Ascending aorta (tissue), 2 donors: ENCODE results near the gene ERCC3. TPM values are rescaled to one million over a fixed set of nuclear protein-coding genes. Genes with fewer than 3 reads are reported as not detected.

Source experiments
- DNase-seq, 2 donors: peaks; one replicate each; pipeline ENCODE4 v3.0.0-alpha.2; 2019; ENCODE audit warnings: low spot score in 2 of 2
- H3K27ac ChIP-seq, 2 donors: fragments of 200-600 bp; sonication (generic); one replicate each; pipeline ENCODE4 v1.5.1; 2016 to 2017; ENCODE audit warnings: mild to moderate bottlenecking in 1 of 2
- H3K27me3 ChIP-seq: fragments of 200-600 bp; sonication (generic); one replicate; pipeline ENCODE4 v1.5.1; 2017
- H3K36me3 ChIP-seq, 2 donors: fragments of 200-600 bp; sonication (generic); one replicate each; pipeline ENCODE4 v1.5.1; 2016
- H3K4me1 ChIP-seq, 2 donors: fragments of 200-600 bp; sonication (generic); one replicate each; pipeline ENCODE4 v1.5.1; 2016 to 2017; ENCODE audit warnings: mild to moderate bottlenecking in 1 of 2
- H3K4me3 ChIP-seq, 2 donors: fragments of 200-600 bp; sonication (generic); one replicate each; pipeline ENCODE4 v1.5.1; 2016 to 2017; ENCODE audit warnings: mild to moderate bottlenecking in 1 of 2
- H3K9me3 ChIP-seq, 2 donors: fragments of 200-600 bp; sonication (generic); one replicate each; pipeline ENCODE4 v1.5.1; 2016
- intact Hi-C: fragments of 100-400 bp; cut with DNase I; formaldehyde crosslinking; loops from one replicate; pipeline ENCODE4 v1.15.1; 2023
- total RNA-seq: library from RNA; depleted of rRNA; stranded (reverse); fragments of >200 nt; gene quantifications from one replicate; pipeline ENCODE4 v1.1.0, GENCODE V29; 2016
- TF ChIP-seq, protein P1 (sequence below), 3 experiments: fragments of 200-600 bp in 2 of 3; fragments of 450-650 bp in 1 of 3; sonication (generic) in 2 of 3; IDR thresholded peaks; one replicate each; pipeline ENCODE4 v1.5.1; 2016 to 2019; ENCODE audit warnings: antibody characterized with exemption in 3 of 3, mild to moderate bottlenecking in 1 of 3, moderate library complexity in 1 of 3

The ERCC3 gene
- total RNA-seq, 1 donor from 2014 or later: 35.3 TPM

DNA sequence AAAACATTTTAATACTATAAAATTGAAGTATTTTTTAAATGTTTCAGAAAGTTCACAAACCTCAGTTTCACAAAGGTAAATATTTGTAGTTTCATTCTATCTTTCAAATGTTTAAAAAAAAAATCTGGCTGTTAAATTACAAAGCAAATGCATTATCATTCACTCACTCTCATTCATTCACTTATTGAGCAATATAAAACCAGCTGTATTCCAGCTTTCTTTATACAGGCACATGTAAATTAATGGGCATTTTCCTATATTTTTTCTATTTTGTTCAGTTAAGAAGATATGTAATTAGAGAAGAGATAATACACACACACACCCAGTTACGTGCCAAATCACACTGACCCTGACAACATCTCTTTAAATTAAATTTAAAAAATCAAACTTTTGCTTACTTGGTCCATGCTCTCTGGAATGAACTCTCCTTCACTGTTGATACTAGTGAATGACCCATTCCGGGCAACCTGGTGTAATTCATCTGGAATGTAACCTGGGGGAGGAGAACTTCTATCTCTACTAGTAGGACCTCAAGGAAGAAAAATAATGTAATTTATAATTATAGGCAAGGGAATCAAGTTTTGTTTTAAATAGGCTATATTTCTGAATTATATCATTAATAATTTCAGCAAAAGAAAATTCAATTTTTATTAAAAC, 32.5 kb upstream of the ERCC3 start:
- TF ChIP-seq, protein P1, sequence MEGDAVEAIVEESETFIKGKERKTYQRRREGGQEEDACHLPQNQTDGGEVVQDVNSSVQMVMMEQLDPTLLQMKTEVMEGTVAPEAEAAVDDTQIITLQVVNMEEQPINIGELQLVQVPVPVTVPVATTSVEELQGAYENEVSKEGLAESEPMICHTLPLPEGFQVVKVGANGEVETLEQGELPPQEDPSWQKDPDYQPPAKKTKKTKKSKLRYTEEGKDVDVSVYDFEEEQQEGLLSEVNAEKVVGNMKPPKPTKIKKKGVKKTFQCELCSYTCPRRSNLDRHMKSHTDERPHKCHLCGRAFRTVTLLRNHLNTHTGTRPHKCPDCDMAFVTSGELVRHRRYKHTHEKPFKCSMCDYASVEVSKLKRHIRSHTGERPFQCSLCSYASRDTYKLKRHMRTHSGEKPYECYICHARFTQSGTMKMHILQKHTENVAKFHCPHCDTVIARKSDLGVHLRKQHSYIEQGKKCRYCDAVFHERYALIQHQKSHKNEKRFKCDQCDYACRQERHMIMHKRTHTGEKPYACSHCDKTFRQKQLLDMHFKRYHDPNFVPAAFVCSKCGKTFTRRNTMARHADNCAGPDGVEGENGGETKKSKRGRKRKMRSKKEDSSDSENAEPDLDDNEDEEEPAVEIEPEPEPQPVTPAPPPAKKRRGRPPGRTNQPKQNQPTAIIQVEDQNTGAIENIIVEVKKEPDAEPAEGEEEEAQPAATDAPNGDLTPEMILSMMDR (IDR thresholded peaks at IDR 0.05): no peak
- intact Hi-C loops: no loop called here
- no peaks in the 10 kb centered on the region for H3K9me3 ChIP-seq
- H3K4me1 ChIP-seq: no peaks in the 10 kb centered on the region
- DNase-seq: no peak
- no peaks in the 10 kb centered on the region for H3K27me3 ChIP-seq
- no peak overlapping the region for H3K27ac ChIP-seq
- no peak overlapping the region for H3K4me3 ChIP-seq
- peaks cover 35 to 41% of the 10 kb centered on the region in 2 donors for H3K36me3 ChIP-seq

DNA sequence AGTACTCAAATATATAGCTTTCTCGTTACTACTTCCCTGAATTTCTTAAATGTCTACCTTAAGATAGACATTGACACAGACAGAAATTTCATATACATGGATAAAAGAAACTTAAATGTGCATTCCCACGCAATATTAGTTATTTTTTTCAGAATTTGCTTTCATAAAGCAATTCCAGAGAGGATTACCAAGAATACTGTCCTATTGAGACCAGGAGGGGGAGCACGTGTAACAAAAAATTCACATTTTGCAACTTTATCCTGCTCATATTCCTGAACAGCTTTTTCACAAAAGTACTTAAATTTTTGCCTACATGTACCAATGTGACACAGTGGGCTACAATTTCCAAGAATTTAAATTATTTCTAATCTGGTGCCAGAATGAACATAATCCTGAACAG, 30.7 kb upstream of the ERCC3 start:
- Histone ChIP-seq H3K27ac (no peak overlapping the region), H3K4me3 (no peak overlapping the region), H3K4me1 (no peaks in the 10 kb centered on the region), H3K27me3 (no peaks in the 10 kb centered on the region), H3K9me3 (no peaks in the 10 kb centered on the region), H3K36me3 (peaks cover 47 to 55% of the 10 kb centered on the region in 2 donors)
- intact Hi-C loops: loop anchor here (1.0 to 2.0 kb wide), 2 partner anchors 92 to 155 kb away; no protein-coding TSS in a partner anchor
- TF ChIP-seq, protein P1 (IDR thresholded peaks at IDR 0.05): peak; percentile 35 to 67 (median 41)
- no peak for DNase-seq

DNA sequence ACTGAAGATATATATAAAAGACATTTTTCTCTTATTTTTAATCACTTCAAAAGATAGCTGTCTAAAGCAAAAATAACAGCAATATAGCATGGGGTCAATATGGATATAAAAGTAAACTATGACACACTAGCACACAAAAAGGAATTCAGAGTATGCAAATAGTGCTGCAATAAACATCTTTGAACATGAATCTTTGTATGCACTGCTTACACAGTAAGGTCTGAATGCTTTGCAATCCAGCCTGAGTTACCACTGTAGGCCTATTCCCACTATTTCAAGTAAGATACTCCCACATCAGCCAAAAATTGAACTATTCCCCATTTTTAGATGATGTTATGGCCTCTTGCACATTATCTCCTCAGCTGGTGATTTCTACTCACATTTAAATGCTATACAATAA, 27.4 kb upstream of the ERCC3 start:
- Histone ChIP-seq H3K27ac (no peak overlapping the region), H3K4me1 (no peaks in the 10 kb centered on the region), H3K27me3 (no peaks in the 10 kb centered on the region), H3K36me3 (peaks cover 67 to 72% of the 10 kb centered on the region in 2 donors), H3K9me3 (no peaks in the 10 kb centered on the region), H3K4me3 (no peak overlapping the region)
- intact Hi-C loops: no loop called here
- no peak for DNase-seq
- TF ChIP-seq, protein P1 (IDR thresholded peaks at IDR 0.05): no peak

DNA sequence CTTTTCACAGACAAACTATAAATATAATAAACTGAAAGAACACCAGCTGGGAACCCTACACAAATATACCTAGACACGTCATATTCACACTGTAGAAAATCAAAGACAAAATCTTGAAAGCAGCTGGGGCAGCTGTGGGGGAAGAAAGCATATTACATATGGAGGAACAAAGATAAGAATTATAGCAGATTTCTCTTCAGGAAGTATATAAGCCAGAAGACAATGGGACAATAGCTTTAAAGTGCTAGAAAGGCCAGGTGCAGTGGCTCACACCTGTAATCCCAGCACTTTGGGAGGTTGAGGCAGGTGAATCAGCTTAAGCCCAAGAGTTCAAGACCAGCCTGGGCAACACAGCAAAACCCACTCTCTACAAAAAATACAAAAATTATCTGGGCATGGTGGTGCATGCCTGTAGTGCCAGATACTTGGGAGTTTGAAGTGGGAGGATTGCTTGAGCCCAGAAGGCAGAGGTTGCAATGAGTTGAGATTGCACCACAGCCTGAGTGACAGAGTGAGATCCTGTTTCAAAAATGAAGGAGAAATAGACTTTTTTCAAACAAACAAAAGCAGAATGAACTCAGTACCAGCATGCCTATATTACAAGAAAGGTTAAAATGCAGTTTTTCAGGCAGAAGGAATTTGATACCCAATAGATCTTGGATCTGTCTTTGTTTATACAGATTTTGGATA, 26.8 kb upstream of the ERCC3 start:
- Histone ChIP-seq H3K9me3 (no peaks in the 10 kb centered on the region), H3K36me3 (peaks cover 64 to 76% of the 10 kb centered on the region in 2 donors), H3K4me1 (no peaks in the 10 kb centered on the region), H3K4me3 (no peak overlapping the region), H3K27ac (no peak overlapping the region), H3K27me3 (no peaks in the 10 kb centered on the region)
- intact Hi-C loops: no loop called here
- no peak for DNase-seq
- TF ChIP-seq, protein P1 (IDR thresholded peaks at IDR 0.05): no peak

DNA sequence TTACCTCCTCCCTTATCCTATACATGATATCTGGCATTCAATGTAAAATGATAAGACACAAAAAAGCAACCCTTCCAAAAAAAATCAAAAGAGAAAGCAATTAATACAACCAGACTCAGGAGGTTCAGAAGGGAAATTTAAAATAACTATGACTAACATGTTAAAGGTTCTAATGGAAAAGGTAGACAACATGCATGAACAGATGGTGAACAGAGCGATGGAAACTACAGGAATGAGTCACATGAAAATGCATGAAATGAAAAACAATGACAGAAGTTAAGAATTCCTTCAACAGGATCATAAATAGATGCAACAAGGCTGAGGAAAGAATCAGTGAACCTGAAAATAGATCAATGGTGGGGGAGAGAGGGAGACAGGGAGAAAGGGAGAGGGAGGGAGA, 26.1 kb upstream of the ERCC3 start:
- H3K4me3 ChIP-seq: no peak overlapping the region
- DNase-seq: no peak
- intact Hi-C loops: no loop called here
- no peak overlapping the region for H3K27ac ChIP-seq
- peaks cover 58 to 76% of the 10 kb centered on the region in 2 donors for H3K36me3 ChIP-seq
- TF ChIP-seq, protein P1 (IDR thresholded peaks at IDR 0.05): no peak
- H3K27me3 ChIP-seq: no peaks in the 10 kb centered on the region
- no peaks in the 10 kb centered on the region for H3K4me1 ChIP-seq
- H3K9me3 ChIP-seq: no peaks in the 10 kb centered on the region
